ENCODE measurements around the gene PTPRE. TPM values are rescaled to one million over a fixed set of nuclear protein-coding genes. Genes with fewer than 3 reads are reported as not detected.

PTPRE gene
- total RNA-seq, 1 donor from 2014 or later = 5.4 TPM

GRCh38 chr10:127889605-127890195, 17.2 kb upstream of the PTPRE start:
- H3K4me3 ChIP-seq (ENCODE audit: low read depth, low read length) = no peak overlapping the region
- DNase-seq (ENCODE audit: low read depth) = no peak
- no peak for TF ChIP-seq CTCF (conservative IDR thresholded peaks at IDR 0.05; ENCODE audit: low read depth, low read length)

GRCh38 chr10:127890216-127890615, 16.7 kb upstream of the PTPRE start:
- DNase-seq (ENCODE audit: low read depth) = no peak
- H3K4me3 ChIP-seq (ENCODE audit: low read depth, low read length) = no peak overlapping the region
- no peak for TF ChIP-seq CTCF (conservative IDR thresholded peaks at IDR 0.05; ENCODE audit: low read depth, low read length)

- H3K4me3 ChIP-seq (ENCODE audit: low read depth, low read length) = no peak overlapping the region
- TF ChIP-seq CTCF (conservative IDR thresholded peaks at IDR 0.05; ENCODE audit: low read depth, low read length) = no peak
- DNase-seq (ENCODE audit: low read depth) = no peak
Measured at GRCh38 chr10:127890832-127891334, 16.0 kb upstream of the PTPRE start.

- DNase-seq (ENCODE audit: low read depth) = no peak
- TF ChIP-seq CTCF (conservative IDR thresholded peaks at IDR 0.05; ENCODE audit: low read depth, low read length) = no peak
- peak within 1 kb of the TSS; percentile 27 for H3K4me3 ChIP-seq (ENCODE audit: low read depth, low read length)
Measured at GRCh38 chr10:127892743-127893142, 14.2 kb upstream of the PTPRE start, which contains the start of gene CLRN3. CLRN3 (minus strand) TSS chr10:127892941; CDS start chr10:127892784, 157 bp downstream.

GRCh38 chr10:127894146-127894545, 12.8 kb upstream of the PTPRE start:
- TF ChIP-seq CTCF (conservative IDR thresholded peaks at IDR 0.05; ENCODE audit: low read depth, low read length) = no peak
- DNase-seq (ENCODE audit: low read depth) = no peak
- no peak overlapping the region for H3K4me3 ChIP-seq (ENCODE audit: low read depth, low read length)

- no peak for TF ChIP-seq CTCF (conservative IDR thresholded peaks at IDR 0.05; ENCODE audit: low read depth, low read length)
- H3K4me3 ChIP-seq (ENCODE audit: low read depth, low read length) = no peak overlapping the region
- DNase-seq (ENCODE audit: low read depth) = no peak
Measured at GRCh38 chr10:127896590-127896989, 10.3 kb upstream of the PTPRE start.

GRCh38 chr10:127897177-127897576, 9.7 kb upstream of the PTPRE start:
- no peak for TF ChIP-seq CTCF (conservative IDR thresholded peaks at IDR 0.05; ENCODE audit: low read depth, low read length)
- H3K4me3 ChIP-seq (ENCODE audit: low read depth, low read length) = no peak overlapping the region
- DNase-seq (ENCODE audit: low read depth) = no peak
